Psoas muscle (tissue), 8 donors: ENCODE measurements around the gene DHRS3. TPM values are rescaled to one million over a fixed set of nuclear protein-coding genes. Genes with fewer than 3 reads are reported as not detected.

ENCODE experiments used
- ATAC-seq, 4 donors: fragments of 200-7000 bp; cut with Tn5 transposase; one replicate each; pipeline ENCODE4 v1.9.1; 2020; ENCODE audit warnings: moderate library complexity in 3 of 4, mild to moderate bottlenecking in 2 of 4
- DNase-seq, 2 donors: peaks; one replicate each; pipeline ENCODE4 v3.0.0-alpha.2; 2020
- H3K27ac ChIP-seq: fragments of 200-600 bp; one replicate; pipeline ENCODE4 v1.8.0; 2022
- H3K27me3 ChIP-seq, 3 donors: fragments of 200-600 bp in 1 of 3; one replicate each; pipeline versions ENCODE4 v1.6.1 to v1.8.0; 2013 to 2022; ENCODE audit warnings: low read length in 2 of 3, mild to moderate bottlenecking in 2 of 3, moderate library complexity in 1 of 3; ENCODE audit not compliant: insufficient read depth in 3 of 3
- H3K36me3 ChIP-seq, 2 donors: fragments of 200-600 bp in 1 of 2; one replicate each; pipeline versions ENCODE4 v1.6.1 to v1.8.0; 2013 to 2022; ENCODE audit warnings: low read depth in 1 of 2, mild to moderate bottlenecking in 1 of 2, moderate library complexity in 1 of 2; ENCODE audit not compliant: insufficient read depth in 1 of 2
- H3K4me1 ChIP-seq: fragments of 200-600 bp; one replicate; pipeline ENCODE4 v1.8.0; 2022
- H3K4me3 ChIP-seq: fragments of 200-600 bp; one replicate; pipeline ENCODE4 v1.8.0; 2022; ENCODE audit warnings: mild to moderate bottlenecking
- H3K9me3 ChIP-seq: fragments of 200-600 bp; one replicate; pipeline ENCODE4 v1.8.0; 2022
- WGBS, 3 donors: extraction: QIAGEN DNeasy Blood & Tissue Kit; methylation state at CpG; one replicate each; pipeline versions ENCODE4 v1.1.6 to v1.1.7; 2013; 5-methylcytosine and 5-hydroxymethylcytosine counted together
- intact Hi-C, 2 donors: fragments of 100-400 bp; cut with DNase I; formaldehyde crosslinking; loops; one replicate each; pipeline versions ENCODE4 v1.11.0 to v1.14.2; 2022
- polyA plus RNA-seq, 3 donors: library from polyadenylated mRNA; stranded (reverse); fragments of 200-250 nt; gene quantifications; one replicate each; pipeline ENCODE4 v1.2.3, GENCODE V29; 2013
- total RNA-seq, 4 donors: library from RNA; stranded (reverse); fragmentation: NEBNext Ultra II Directional in 2 of 4; extraction: Animal tissue kit (Norgen Biotek cat#: 25700) in 2 of 4; gene quantifications; one replicate each; pipeline versions ENCODE4 v1.2.1 to v1.2.4, GENCODE V29; 2021 to 2023
- TF ChIP-seq, protein P1 (sequence below): fragments of 200-600 bp; IDR thresholded peaks from one replicate; pipeline ENCODE4 v1.8.0; 2022; ENCODE audit warnings: antibody characterized with exemption
- donor health status: healthy with polysubstance abuse.
- donor health status: DM: no; HTN: no; CAD: no; lungs with moderate emphysema.
- donor health status: Bipolar disorder and iron deficiency.
- donor health status: healthy.
- donor health status: DM: yes; HTN: yes; CAD: no.
- donor health status: DM: no; HTN: no; CAD: no.
- donor health status: DM: no; HTN: no; CAD: no.
- donor health status: DM: yes; HTN: yes; CAD: no.

Gene DHRS3
- total and polyA plus RNA-seq, 7 donors: 21.7 to 78.7 (median 41.2) TPM

DNA sequence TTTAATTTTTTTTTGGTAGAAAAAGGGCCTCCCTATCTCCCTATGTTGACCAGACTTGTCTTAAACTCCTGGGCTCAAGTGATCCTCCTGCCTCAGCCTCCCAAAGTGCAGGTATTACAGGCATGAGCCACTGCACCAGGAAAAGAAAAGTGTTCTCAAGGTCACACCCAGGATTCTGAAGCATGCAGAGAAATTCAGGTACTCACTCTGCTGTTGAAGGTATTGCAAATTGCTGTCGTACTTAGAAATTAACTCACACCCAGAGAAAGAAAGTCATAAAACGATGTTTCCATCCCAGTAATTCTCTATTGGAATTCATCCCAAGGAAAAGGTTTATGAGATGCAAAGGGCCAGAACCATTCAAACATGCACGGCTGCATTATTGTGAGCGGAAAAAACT lies 73.7 kb downstream of the DHRS3 start:
- Histone ChIP-seq H3K27ac (no peak overlapping the region), H3K4me3 (no peak overlapping the region), H3K36me3 (no peaks in the 10 kb centered on the region), H3K4me1 (peaks cover 44% of the 10 kb centered on the region), H3K9me3 (no peaks in the 10 kb centered on the region), H3K27me3 (no peaks in the 10 kb centered on the region)
- DNase-seq (no peak), ATAC-seq (no peak)
- intact Hi-C loops: loop anchor here (5.0 kb wide), 2 partner anchors 73 to 78 kb away; partner anchors contain the start of gene DHRS3 (in 1 of the 2)
- 70 to 84% (median 79%) methylated on average over 4 of the region's 4 CpGs for WGBS, 3 donors
- TF ChIP-seq, protein P1, sequence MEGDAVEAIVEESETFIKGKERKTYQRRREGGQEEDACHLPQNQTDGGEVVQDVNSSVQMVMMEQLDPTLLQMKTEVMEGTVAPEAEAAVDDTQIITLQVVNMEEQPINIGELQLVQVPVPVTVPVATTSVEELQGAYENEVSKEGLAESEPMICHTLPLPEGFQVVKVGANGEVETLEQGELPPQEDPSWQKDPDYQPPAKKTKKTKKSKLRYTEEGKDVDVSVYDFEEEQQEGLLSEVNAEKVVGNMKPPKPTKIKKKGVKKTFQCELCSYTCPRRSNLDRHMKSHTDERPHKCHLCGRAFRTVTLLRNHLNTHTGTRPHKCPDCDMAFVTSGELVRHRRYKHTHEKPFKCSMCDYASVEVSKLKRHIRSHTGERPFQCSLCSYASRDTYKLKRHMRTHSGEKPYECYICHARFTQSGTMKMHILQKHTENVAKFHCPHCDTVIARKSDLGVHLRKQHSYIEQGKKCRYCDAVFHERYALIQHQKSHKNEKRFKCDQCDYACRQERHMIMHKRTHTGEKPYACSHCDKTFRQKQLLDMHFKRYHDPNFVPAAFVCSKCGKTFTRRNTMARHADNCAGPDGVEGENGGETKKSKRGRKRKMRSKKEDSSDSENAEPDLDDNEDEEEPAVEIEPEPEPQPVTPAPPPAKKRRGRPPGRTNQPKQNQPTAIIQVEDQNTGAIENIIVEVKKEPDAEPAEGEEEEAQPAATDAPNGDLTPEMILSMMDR: no peak

DNA sequence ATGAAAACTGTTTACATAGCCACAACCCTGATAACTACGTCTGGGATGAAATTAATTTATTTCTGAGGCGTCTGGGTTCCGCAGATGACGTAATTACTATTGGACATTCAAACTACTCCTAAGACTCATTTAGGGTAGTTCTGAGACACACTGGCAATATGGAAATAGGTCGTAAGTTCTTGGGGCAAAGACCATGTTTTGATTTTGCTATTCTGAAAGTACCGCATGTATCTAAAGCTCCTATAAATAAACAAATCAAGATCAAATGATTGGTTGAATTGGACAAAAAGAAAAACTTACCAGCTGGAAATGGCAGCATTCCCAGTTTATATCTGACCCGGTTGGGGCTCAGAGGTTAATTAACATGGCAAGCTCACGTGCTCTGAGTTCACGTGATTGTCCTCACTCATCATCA lies 74.3 kb downstream of the DHRS3 start:
- H3K36me3 ChIP-seq: no peaks in the 10 kb centered on the region
- DNase-seq: no peak
- peaks cover 38% of the 10 kb centered on the region for H3K4me1 ChIP-seq

DNA sequence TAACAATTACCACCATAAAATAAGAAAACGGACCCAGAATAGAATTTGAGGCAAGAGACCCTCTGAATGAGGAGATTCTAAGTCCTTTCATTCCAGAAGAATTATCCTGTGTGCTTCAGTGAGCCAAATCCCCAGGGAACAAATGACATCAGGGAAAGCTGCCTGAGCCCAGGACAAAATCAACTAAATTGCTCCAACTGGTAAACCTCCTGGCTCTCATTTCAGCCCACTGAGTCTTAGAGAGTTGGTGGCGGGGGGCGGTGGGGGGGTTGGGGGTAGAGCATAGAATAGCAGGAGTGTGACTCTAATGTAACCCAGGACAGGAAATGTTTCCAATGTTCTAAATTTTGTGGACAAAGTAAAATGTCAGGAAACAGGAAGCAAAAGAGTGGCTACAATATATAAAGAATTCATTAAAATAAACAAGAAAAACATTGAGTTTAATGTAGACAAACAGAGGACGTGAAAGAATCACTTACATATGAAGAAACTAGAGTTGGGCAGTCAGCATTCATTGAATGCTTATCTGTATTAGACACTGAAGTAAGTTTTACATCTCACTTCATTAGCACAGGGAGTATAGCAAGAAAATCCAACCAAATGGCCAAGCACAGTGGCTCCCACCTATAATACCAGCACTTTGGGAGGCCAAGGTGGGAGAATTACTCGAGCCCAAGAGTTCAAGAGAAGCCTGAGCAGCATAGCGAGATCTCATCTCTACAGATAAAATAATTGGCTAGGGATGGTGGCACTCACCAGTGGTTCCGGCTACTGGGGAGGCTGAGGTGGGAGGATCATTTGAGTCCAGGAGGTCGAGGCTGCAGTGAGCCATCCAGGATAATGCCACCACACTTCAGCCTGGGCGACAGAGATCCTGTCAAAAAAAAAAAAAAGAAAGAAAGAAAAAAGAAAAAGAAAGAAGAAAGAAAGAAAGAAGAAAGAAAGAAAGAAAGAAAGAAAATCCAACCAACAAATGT lies 75.1 kb downstream of the DHRS3 start:
- 85 to 93% (median 93%) methylated on average over 9 of the region's 9 CpGs for WGBS, 3 donors
- H3K9me3 ChIP-seq: no peaks in the 10 kb centered on the region
- no peak for ATAC-seq
- no peak overlapping the region for H3K4me3 ChIP-seq
- no peaks in the 10 kb centered on the region for H3K27me3 ChIP-seq
- intact Hi-C loops: loop anchor here (5.0 kb wide), 2 partner anchors 74 to 79 kb away; partner anchors contain the start of gene DHRS3 (in 1 of the 2)
- no peaks in the 10 kb centered on the region for H3K36me3 ChIP-seq
- DNase-seq: no peak
- peaks cover 30% of the 10 kb centered on the region for H3K4me1 ChIP-seq
- H3K27ac ChIP-seq: no peak overlapping the region
- TF ChIP-seq, protein P1: no peak

More for the DNA sequence above, 74.3 kb downstream of the DHRS3 start:
- no peak overlapping the region for H3K27ac ChIP-seq
- H3K27me3 ChIP-seq: no peaks in the 10 kb centered on the region
- ATAC-seq: no peak
- intact Hi-C loops: loop anchor here (5.0 kb wide), 2 partner anchors 74 to 79 kb away; partner anchors contain the start of gene DHRS3 (in 1 of the 2)
- TF ChIP-seq, protein P1: no peak
- 79 to 88% (median 86%) methylated on average over 9 of the region's 9 CpGs for WGBS, 3 donors
- H3K9me3 ChIP-seq: no peaks in the 10 kb centered on the region
- no peak overlapping the region for H3K4me3 ChIP-seq

DNA sequence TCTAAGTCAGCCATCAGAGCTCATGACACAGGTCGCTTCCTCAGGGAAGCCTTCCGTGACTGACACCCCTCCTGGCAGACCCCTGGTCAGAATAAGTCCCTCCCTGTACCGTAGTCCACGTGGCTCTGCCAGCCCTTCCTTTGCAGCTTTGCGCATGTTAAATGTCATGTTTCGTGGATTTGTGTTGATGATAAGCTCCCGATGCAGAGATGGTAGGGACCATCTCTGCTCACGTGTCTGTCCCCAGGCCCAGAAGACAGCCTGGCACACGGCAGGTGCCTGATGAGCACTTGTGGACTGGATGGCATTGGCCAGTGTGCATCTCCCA lies 75.9 kb downstream of the DHRS3 start:
- Histone ChIP-seq H3K27me3 (no peaks in the 10 kb centered on the region), H3K9me3 (no peaks in the 10 kb centered on the region), H3K27ac (peak overlapping the region; percentile 85), H3K36me3 (no peaks in the 10 kb centered on the region), H3K4me3 (no peak overlapping the region), H3K4me1 (peaks cover 26% of the 10 kb centered on the region)
- DNase-seq: peak in 1 of 2 donors; percentile 40
- intact Hi-C loops: loop anchor here (5.0 kb wide), 2 partner anchors 75 to 80 kb away; partner anchors contain the start of gene DHRS3 (in 1 of the 2)
- 84 to 89% (median 87%) methylated on average over 9 of the region's 9 CpGs for WGBS, 3 donors
- TF ChIP-seq, protein P1: no peak
- ATAC-seq: no peak
